A549 (cell line): ENCODE measurements around the gene SEC23IP. TPM values are rescaled to one million over a fixed set of nuclear protein-coding genes. Genes with fewer than 3 reads are reported as not detected.

ENCODE experiments used
- ATAC-seq, 2 experiments: fragments of 200-7000 bp in 1 of 2; fragments of >200 bp in 1 of 2; cut with Nextera tagmentation in 1 of 2; cut with Tn5 transposase in 1 of 2; 3 replicates each; pipeline versions ENCODE4 v1.8.0 to v1.9.1; 2018 to 2020; ENCODE audit warnings: mild to moderate bottlenecking in 1 of 2, moderate library complexity in 1 of 2
- CTCF ChIA-PET: fragments of 300-600 bp; sonication (Branson Sonifier 250); formaldehyde crosslinking; extraction: SDS; loops from one replicate; lab custom pipeline; 2021; ENCODE audit warnings: antibody characterized with exemption, inconsistent platforms; lab: Yijun Ruan, JAX
- POLR2A ChIA-PET: fragments of 350-600 bp; formaldehyde crosslinking; extraction: SDS; loops from one replicate; lab custom pipeline; 2021; ENCODE audit warnings: antibody characterized with exemption, inconsistent platforms; lab: Yijun Ruan, JAX
- DNase-seq, 2 experiments: peaks; one replicate each; pipeline versions ENCODE4 v3.0.0 to v3.0.0-alpha.2; 2011 to 2016; ENCODE audit warnings: low read depth in 1 of 2, low spot score in 1 of 2
- FAIRE-seq: peaks from 2 replicates; lab custom pipeline; 2011; peaks lifted over from hg19 to GRCh38; lab: Jason Lieb, UNC
- H3K27ac ChIP-seq, 2 experiments: fragments of >200 bp; sonication (Bioruptor Twin); formaldehyde crosslinking; 3 replicates each; pipeline ENCODE4 v1.5.1; 2016 to 2017
- H3K4me1 ChIP-seq: fragments of >200 bp; sonication (Bioruptor Twin); formaldehyde crosslinking; 3 replicates; pipeline ENCODE4 v1.6.1; 2016
- H3K4me2 ChIP-seq: fragments of >200 bp; sonication (Bioruptor Twin); formaldehyde crosslinking; 3 replicates; pipeline ENCODE4 v1.6.1; 2016
- H3K4me3 ChIP-seq: fragments of >200 bp; sonication (Bioruptor Twin); formaldehyde crosslinking; 3 replicates; pipeline ENCODE4 v1.5.1; 2016
- H3K9me3 ChIP-seq: fragments of >200 bp; sonication (Bioruptor Twin); formaldehyde crosslinking; 3 replicates; pipeline ENCODE4 v1.6.1; 2016
- BHLHE40 ChIP-seq: IDR thresholded peaks from 2 replicates; pipeline ENCODE4 v1.6.1; 2012; ENCODE audit warnings: low read depth, low read length, inconsistent platforms
- ESRRA ChIP-seq: fragments of 150-350 bp; IDR thresholded peaks from 2 replicates; pipeline ENCODE4 v1.6.1; 2014; ENCODE audit warnings: mild to moderate bottlenecking, low read length, borderline replicate concordance
- FOSB ChIP-seq: fragments of 250-450 bp; sonication (Bioruptor Pico); IDR thresholded peaks from 2 replicates; pipeline ENCODE4 v1.5.0; 2020; ENCODE audit warnings: mild to moderate bottlenecking, moderate library complexity
- KDM5A ChIP-seq: fragments of 200-600 bp; sonication (generic); IDR thresholded peaks from 2 replicates; pipeline ENCODE4 v1.6.1; 2016; ENCODE audit warnings: antibody characterized with exemption, mild to moderate bottlenecking
- MAFK ChIP-seq: fragments of 450-650 bp; IDR thresholded peaks from 2 replicates; pipeline ENCODE4 v1.6.1; 2014; ENCODE audit not compliant: partially characterized antibody
- MYC ChIP-seq: IDR thresholded peaks from 2 replicates; pipeline ENCODE4 v1.6.1; 2012; ENCODE audit warnings: mild to moderate bottlenecking, inconsistent platforms, low read length, improper control_type of control experiment, borderline replicate concordance
- NPAS2 ChIP-seq: fragments of 250-450 bp; sonication (Bioruptor Pico); IDR thresholded peaks from 2 replicates; pipeline ENCODE4 v1.8.0; 2022; ENCODE audit warnings: mild to moderate bottlenecking, moderate library complexity, borderline replicate concordance
- POLR2A ChIP-seq: IDR thresholded peaks from 2 replicates; pipeline ENCODE4 v1.6.1; 2012; ENCODE audit warnings: mild to moderate bottlenecking, low read length
- POLR2AphosphoS2 ChIP-seq: conservative IDR thresholded peaks from 2 replicates; pipeline ENCODE4 v1.6.1; 2012; ENCODE audit warnings: low read length, improper control_type of control experiment, inconsistent platforms
- RNF2 ChIP-seq: fragments of 200-600 bp; sonication (generic); IDR thresholded peaks from 2 replicates; pipeline ENCODE4 v1.6.1; 2016; ENCODE audit warnings: low read depth, mild to moderate bottlenecking, antibody characterized with exemption, moderate library complexity, borderline replicate concordance
- TP53 ChIP-seq: fragments of 250-450 bp; sonication (Bioruptor Pico); IDR thresholded peaks from 2 replicates; pipeline ENCODE4 v1.5.0; 2021; ENCODE audit warnings: mild to moderate bottlenecking, moderate library complexity
- ZFP36 ChIP-seq: fragments of 450-650 bp; IDR thresholded peaks from 2 replicates; pipeline ENCODE4 v1.6.1; 2014; ENCODE audit warnings: borderline replicate concordance; ENCODE audit not compliant: partially characterized antibody
- ZSCAN20 ChIP-seq: fragments of 250-450 bp; sonication (Bioruptor Pico); IDR thresholded peaks from 2 replicates; pipeline ENCODE4 v1.8.0; 2022; ENCODE audit warnings: mild to moderate bottlenecking, moderate library complexity
- WGBS: methylation state at CpG from one replicate; pipeline ENCODE4 v1.1.6; 2017; ENCODE audit errors: missing lambda C conversion rate; 5-methylcytosine and 5-hydroxymethylcytosine counted together
- polyA plus RNA-seq, 4 experiments: library from polyadenylated mRNA; depleted of rRNA in 3 of 4; stranded (reverse); fragments of >200 nt; fragmentation: RNase III in 1 of 4; extraction: RNeasy Plus Mini Kit Qiagen cat#74134 plus additional on column Dnase treatment in 1 of 4; gene quantifications; 2 replicates in 3 of 4; 3 replicates in 1 of 4; pipeline ENCODE4 v1.2.3, GENCODE V29; 2011 to 2017
- TF ChIP-seq, protein P1 (sequence below): fragments of 200-600 bp; sonication (generic); IDR thresholded peaks from 2 replicates; pipeline ENCODE4 v1.6.1; 2016; ENCODE audit warnings: antibody characterized with exemption, mild to moderate bottlenecking, moderate library complexity
- TF ChIP-seq, protein P2 (sequence below): IDR thresholded peaks from 2 replicates; pipeline ENCODE4 v1.6.1; 2012; ENCODE audit warnings: low read depth, borderline replicate concordance
- TF ChIP-seq, protein P3 (sequence below): fragments of >200 bp; sonication (Bioruptor Twin); formaldehyde crosslinking; IDR thresholded peaks from 3 replicates; pipeline ENCODE4 v1.6.1; 2016
- TF ChIP-seq, protein P4 (sequence below): fragments of 150-350 bp; IDR thresholded peaks from 2 replicates; pipeline ENCODE4 v1.6.1; 2014; ENCODE audit warnings: low read depth, mild to moderate bottlenecking, low read length

Gene SEC23IP
- polyA plus RNA-seq, 2 of the 4 experiments (the other 2 are of a cell fraction): 44.9 to 75.6 TPM

DNA sequence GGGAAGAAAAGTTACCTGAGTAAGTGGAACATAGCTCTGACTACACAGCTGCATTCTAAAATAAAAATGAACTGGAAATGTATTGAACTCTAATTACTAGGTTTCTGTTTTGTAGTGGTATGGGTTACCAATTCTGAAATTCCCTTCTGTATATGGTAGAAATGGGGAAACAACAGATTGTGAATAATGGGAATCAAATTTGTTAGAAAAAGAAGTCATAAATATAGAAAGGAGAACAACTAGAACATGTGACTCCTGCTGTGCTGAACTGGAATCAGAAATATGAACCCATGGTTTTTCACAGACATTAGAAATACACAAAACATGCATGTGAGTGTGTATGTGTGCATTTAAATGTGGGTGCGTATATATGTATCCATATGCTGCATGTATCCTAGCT lies 46.9 kb upstream of the SEC23IP start:
- FAIRE-seq (no peak), DNase-seq (no peak), ATAC-seq (no peak)
- no peaks in the 10 kb centered on the region for H3K9me3 ChIP-seq
- H3K4me3 ChIP-seq: no peak overlapping the region
- WGBS: 96% methylated on average over 1 of the region's 1 CpG
- TF ChIP-seq, protein P1, sequence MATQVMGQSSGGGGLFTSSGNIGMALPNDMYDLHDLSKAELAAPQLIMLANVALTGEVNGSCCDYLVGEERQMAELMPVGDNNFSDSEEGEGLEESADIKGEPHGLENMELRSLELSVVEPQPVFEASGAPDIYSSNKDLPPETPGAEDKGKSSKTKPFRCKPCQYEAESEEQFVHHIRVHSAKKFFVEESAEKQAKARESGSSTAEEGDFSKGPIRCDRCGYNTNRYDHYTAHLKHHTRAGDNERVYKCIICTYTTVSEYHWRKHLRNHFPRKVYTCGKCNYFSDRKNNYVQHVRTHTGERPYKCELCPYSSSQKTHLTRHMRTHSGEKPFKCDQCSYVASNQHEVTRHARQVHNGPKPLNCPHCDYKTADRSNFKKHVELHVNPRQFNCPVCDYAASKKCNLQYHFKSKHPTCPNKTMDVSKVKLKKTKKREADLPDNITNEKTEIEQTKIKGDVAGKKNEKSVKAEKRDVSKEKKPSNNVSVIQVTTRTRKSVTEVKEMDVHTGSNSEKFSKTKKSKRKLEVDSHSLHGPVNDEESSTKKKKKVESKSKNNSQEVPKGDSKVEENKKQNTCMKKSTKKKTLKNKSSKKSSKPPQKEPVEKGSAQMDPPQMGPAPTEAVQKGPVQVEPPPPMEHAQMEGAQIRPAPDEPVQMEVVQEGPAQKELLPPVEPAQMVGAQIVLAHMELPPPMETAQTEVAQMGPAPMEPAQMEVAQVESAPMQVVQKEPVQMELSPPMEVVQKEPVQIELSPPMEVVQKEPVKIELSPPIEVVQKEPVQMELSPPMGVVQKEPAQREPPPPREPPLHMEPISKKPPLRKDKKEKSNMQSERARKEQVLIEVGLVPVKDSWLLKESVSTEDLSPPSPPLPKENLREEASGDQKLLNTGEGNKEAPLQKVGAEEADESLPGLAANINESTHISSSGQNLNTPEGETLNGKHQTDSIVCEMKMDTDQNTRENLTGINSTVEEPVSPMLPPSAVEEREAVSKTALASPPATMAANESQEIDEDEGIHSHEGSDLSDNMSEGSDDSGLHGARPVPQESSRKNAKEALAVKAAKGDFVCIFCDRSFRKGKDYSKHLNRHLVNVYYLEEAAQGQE: no peak
- TF ChIP-seq ZFP36 (no peak), MYC (no peak), TP53 (no peak), FOSB (no peak)
- no peak overlapping the region for H3K27ac ChIP-seq
- H3K4me2 ChIP-seq: no peak overlapping the region
- ChIA-PET POLR2A (no interaction called here), CTCF (interaction anchor here (2.6 to 3.0 kb wide), 2 partner anchors 94 to 237 kb away, joined by 10 to 16 read pairs; no protein-coding TSS in a partner anchor)
- peaks cover 17% of the 10 kb centered on the region for H3K4me1 ChIP-seq

DNA sequence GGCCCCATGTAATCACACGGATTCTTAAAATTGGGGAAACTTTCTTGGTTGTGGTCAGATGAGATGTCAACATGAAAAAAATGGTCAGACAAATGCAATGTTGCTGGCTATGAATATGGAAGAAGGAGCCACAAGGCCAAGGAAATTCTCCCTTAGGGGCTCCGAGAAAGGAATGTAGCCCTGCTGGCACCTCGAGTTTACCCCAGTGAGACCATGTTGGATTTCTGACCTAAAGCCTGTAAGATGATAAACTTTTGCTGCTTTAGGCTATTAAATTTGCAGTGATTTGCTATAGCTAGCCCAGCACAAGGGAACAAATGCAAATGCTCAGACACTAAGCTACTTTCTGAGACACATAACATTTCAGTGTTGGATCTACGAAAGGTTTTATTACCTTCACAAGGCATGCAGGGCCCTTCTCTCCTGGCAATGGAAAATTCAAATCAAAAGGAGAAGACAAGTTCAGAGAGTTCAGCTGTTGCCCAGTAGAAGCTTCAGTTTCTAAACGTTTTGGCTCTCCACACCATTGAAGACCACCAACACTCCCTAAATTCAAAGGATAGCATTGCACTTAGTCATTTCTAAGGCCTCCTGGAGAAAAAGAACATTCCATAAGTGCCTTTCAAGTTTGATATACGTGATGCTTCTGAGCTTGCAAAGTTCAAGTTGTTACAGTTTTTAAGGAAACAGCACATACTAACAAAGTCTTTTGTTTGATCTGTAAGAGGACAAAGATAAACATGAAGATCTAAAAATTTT lies 43.3 kb upstream of the SEC23IP start:
- FAIRE-seq (no peak), ATAC-seq (peak in 1 of 2 experiments; percentile 75; a peak in 3 of 6 replicates), DNase-seq (peak in 1 of 2 experiments; percentile 34)
- Histone ChIP-seq H3K4me1 (peaks cover 17% of the 10 kb centered on the region), H3K9me3 (no peaks in the 10 kb centered on the region), H3K4me3 (no peak overlapping the region), H3K27ac (peak overlapping the region; percentile 34 to 43; a peak in 4 of 6 replicates), H3K4me2 (peak overlapping the region; percentile 23)
- TF ChIP-seq BHLHE40 (no peak), ZSCAN20 (CRISPR knock-in tag) (no peak), MAFK (no peak), RNF2 (no peak), NPAS2 (CRISPR knock-in tag) (no peak), FOSB (no peak), MYC (no peak), KDM5A (no peak), ESRRA (no peak), POLR2AphosphoS2 (no peak), ZFP36 (no peak), POLR2A (no peak)
- TF ChIP-seq, protein P2, sequence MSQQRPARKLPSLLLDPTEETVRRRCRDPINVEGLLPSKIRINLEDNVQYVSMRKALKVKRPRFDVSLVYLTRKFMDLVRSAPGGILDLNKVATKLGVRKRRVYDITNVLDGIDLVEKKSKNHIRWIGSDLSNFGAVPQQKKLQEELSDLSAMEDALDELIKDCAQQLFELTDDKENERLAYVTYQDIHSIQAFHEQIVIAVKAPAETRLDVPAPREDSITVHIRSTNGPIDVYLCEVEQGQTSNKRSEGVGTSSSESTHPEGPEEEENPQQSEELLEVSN: no peak
- TF ChIP-seq, protein P3, sequence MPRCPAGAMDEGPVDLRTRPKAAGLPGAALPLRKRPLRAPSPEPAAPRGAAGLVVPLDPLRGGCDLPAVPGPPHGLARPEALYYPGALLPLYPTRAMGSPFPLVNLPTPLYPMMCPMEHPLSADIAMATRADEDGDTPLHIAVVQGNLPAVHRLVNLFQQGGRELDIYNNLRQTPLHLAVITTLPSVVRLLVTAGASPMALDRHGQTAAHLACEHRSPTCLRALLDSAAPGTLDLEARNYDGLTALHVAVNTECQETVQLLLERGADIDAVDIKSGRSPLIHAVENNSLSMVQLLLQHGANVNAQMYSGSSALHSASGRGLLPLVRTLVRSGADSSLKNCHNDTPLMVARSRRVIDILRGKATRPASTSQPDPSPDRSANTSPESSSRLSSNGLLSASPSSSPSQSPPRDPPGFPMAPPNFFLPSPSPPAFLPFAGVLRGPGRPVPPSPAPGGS: no peak
- TF ChIP-seq, protein P4, sequence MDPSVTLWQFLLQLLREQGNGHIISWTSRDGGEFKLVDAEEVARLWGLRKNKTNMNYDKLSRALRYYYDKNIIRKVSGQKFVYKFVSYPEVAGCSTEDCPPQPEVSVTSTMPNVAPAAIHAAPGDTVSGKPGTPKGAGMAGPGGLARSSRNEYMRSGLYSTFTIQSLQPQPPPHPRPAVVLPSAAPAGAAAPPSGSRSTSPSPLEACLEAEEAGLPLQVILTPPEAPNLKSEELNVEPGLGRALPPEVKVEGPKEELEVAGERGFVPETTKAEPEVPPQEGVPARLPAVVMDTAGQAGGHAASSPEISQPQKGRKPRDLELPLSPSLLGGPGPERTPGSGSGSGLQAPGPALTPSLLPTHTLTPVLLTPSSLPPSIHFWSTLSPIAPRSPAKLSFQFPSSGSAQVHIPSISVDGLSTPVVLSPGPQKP: no peak
- ChIA-PET POLR2A (interaction anchor here (0.7 to 1.3 kb wide), 2 partner anchors 23 to 123 kb away, joined by 3 read pairs; partner anchors contain the start of gene INPP5F), CTCF (interaction anchor here (0.8 to 1.7 kb wide), 3 partner anchors 10 to 162 kb away, joined by 3 to 9 read pairs (median 3); no protein-coding TSS in a partner anchor)
- WGBS: 54% methylated on average over 6 of the region's 6 CpGs
